ENCODE data around the gene UNC13A.

Gene UNC13A

DNA sequence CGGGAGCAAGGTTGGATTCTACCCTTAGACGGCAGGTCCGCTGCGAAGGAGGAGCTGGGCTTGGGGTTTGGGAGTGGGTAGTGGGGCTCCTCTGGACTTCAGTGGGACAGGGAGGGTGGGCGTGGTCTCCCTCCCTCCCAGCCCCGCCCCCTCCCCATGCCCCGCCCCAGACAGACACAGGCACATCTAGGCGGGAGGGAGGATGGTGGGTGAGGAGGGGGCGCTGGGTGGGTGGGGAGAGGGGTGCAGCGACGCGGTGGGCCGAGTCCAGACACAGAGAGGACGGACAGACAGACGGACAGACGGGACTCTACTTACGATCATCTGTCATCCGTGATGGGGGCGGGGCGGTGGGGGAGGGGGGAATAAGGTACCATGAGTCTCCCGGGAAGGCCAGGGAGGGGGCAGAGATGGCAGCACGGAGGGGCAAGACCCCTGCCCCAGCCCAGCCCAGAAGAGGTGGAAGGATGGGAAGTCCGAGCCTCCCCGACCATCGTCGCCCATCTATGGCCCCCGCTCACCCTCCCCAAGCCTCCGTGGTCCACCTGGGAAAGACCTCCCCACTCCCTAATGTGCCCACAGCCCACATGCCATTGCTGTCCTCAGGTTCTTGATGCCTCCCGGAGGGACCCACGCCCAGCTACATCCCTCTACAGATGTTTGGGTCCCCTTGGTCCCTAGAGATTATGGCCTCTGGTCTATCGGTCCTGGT, 64.8 kb downstream of the UNC13A start:
- TF ChIP-seq, protein P1, sequence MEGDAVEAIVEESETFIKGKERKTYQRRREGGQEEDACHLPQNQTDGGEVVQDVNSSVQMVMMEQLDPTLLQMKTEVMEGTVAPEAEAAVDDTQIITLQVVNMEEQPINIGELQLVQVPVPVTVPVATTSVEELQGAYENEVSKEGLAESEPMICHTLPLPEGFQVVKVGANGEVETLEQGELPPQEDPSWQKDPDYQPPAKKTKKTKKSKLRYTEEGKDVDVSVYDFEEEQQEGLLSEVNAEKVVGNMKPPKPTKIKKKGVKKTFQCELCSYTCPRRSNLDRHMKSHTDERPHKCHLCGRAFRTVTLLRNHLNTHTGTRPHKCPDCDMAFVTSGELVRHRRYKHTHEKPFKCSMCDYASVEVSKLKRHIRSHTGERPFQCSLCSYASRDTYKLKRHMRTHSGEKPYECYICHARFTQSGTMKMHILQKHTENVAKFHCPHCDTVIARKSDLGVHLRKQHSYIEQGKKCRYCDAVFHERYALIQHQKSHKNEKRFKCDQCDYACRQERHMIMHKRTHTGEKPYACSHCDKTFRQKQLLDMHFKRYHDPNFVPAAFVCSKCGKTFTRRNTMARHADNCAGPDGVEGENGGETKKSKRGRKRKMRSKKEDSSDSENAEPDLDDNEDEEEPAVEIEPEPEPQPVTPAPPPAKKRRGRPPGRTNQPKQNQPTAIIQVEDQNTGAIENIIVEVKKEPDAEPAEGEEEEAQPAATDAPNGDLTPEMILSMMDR (IDR thresholded peaks at IDR 0.05; ENCODE audit: control extremely low read depth, extremely low read depth, low read depth, missing control alignments), result no peak
- POLR2A ChIA-PET, result no interaction called here
- CTCF ChIA-PET, result interaction anchor here (0.8 to 3.8 kb wide), 2 partner anchors 12 to 17 kb away, joined by 3 to 23 read pairs; no protein-coding TSS in a partner anchor
- DNase-seq (ENCODE audit: extremely low spot score), result no peak

DNA sequence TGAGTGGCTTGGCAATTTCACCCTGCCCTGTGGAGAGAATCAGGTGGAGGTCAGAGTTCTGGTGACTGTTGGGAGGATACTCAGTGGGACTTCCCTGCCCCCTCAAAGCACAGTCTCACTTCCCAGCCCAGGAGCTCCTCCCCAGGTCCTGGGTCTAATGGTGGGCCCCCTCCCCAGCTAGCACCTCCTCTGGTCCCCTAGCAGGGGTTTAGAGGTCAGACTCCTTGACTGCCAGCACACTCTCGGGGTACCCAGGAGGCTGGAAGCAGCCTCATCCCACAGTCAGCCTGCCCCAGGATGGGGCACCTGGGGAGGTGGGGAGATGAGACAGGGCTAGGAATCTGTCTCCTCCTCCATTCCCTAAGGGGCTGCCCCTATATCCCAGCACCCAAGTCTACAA, 67.5 kb downstream of the UNC13A start:
- CTCF ChIA-PET, result interaction anchor here (1.7 to 5.2 kb wide), 5 partner anchors 9 to 125 kb away, joined by 4 to 43 read pairs (median 12); no protein-coding TSS in a partner anchor
- POLR2A ChIA-PET, result no interaction called here
- TF ChIP-seq, protein P1 (IDR thresholded peaks at IDR 0.05; ENCODE audit: control extremely low read depth, extremely low read depth, low read depth, missing control alignments), result no peak
- DNase-seq (ENCODE audit: extremely low spot score), result no peak

DNA sequence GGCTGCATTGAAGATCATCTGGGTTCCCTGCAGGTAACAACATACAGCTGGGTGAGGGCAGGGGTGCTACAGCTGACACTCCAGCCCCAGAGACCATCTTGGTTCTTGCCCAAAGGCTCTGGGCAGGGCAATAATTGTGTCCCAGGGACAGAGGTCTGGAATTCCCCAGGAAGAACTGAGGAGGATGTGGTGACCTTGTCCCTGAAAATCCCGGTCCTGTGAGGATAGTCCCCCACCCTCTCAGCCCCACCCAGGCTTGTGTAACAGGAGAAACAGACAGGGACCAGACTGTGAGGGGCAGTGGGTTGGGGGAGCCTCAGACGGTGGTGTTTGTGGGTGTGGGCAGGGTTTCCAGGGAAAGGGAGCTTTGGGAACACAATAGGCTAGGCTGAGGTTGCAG, 69.2 kb downstream of the UNC13A start:
- POLR2A ChIA-PET, result no interaction called here
- TF ChIP-seq, protein P1 (IDR thresholded peaks at IDR 0.05; ENCODE audit: control extremely low read depth, extremely low read depth, low read depth, missing control alignments), result no peak
- DNase-seq (ENCODE audit: extremely low spot score), result no peak
- CTCF ChIA-PET, result interaction anchor here (1.1 to 5.2 kb wide), 3 partner anchors 8 to 237 kb away, joined by 3 to 43 read pairs (median 3); no protein-coding TSS in a partner anchor

DNA sequence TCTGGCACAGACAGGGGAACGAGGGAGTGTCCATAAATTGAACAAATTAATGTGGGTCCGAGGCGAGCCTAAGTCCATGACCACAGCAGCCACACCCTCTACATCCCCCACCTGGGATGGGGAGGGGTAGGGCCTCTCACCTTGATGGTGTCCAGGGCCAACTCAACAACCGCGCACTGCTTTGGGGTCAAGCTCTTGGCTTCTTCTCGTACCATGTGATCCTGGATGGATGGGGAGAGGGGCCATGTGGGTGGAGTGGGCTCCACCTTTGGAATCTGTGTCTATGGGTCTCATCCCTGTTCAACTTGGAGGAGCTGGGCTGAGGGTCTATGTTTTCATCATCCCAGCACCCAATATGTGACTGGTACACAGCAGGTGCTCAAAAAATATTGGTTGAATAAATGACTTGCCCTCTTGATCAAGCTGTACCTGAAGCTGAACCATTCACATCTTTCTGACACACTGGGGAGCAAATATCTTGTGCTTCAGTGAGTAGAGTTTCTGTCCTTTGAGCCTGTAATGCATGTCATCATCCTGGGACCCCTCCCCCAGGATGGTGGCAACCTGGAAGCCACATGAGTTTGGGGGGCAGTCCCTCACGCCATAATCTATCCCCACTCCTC, 69.8 kb downstream of the UNC13A start:
- ChIA-PET POLR2A (interaction anchor here (0.5 kb wide), 1 partner anchor 348 kb away, joined by 3 read pairs; no protein-coding TSS in a partner anchor), CTCF (interaction anchor here (1.1 to 5.2 kb wide), 3 partner anchors 9 to 238 kb away, joined by 3 to 43 read pairs (median 3); no protein-coding TSS in a partner anchor)
- no peak for DNase-seq (ENCODE audit: extremely low spot score)
- TF ChIP-seq, protein P1 (IDR thresholded peaks at IDR 0.05; ENCODE audit: control extremely low read depth, extremely low read depth, low read depth, missing control alignments), result no peak

GRCh38 chr19:17617807-17618192, 70.4 kb downstream of the UNC13A start:
- POLR2A ChIA-PET, result no interaction called here

More at GRCh38 chr19:17617807-17618192, 70.4 kb downstream of the UNC13A start:
- CTCF ChIA-PET, result interaction anchor here (1.1 to 5.2 kb wide), 4 partner anchors 9 to 238 kb away, joined by 3 to 43 read pairs (median 4); no protein-coding TSS in a partner anchor
- DNase-seq (ENCODE audit: extremely low spot score), result no peak
- TF ChIP-seq, protein P1 (IDR thresholded peaks at IDR 0.05; ENCODE audit: control extremely low read depth, extremely low read depth, low read depth, missing control alignments), result no peak
